Chondrocyte (in vitro differentiated cells): ENCODE measurements around the gene IRF1. TPM values are rescaled to one million over a fixed set of nuclear protein-coding genes. Genes with fewer than 3 reads are reported as not detected.

Experiments used
- DNase-seq: peaks from one replicate; pipeline ENCODE4 v3.0.0; 2021; ENCODE audit warnings: mixed read lengths, low spot score
- H3K27ac Mint-ChIP-seq: one replicate; pipeline ENCODE4 v1.8.0; 2021; ENCODE audit warnings: mild to moderate bottlenecking, moderate library complexity, mixed read lengths; ENCODE audit not compliant: unreplicated experiment
- H3K27me3 Mint-ChIP-seq: 2 replicates; pipeline ENCODE4 v1.8.0; 2021; ENCODE audit warnings: low read depth, mixed read lengths
- H3K36me3 Mint-ChIP-seq: 2 replicates; pipeline ENCODE4 v1.8.0; 2021; ENCODE audit warnings: low read depth, mixed read lengths
- H3K4me1 Mint-ChIP-seq: 2 replicates; pipeline ENCODE4 v1.8.0; 2021; ENCODE audit warnings: low read depth, mild to moderate bottlenecking, mixed read lengths
- H3K4me3 Mint-ChIP-seq: one replicate; pipeline ENCODE4 v1.8.0; 2021; ENCODE audit warnings: mild to moderate bottlenecking, moderate library complexity, mixed read lengths; ENCODE audit not compliant: unreplicated experiment
- H3K9me3 Mint-ChIP-seq: 2 replicates; pipeline ENCODE4 v1.8.0; 2021; ENCODE audit warnings: low read depth, mixed read lengths
- total RNA-seq: library from RNA; stranded (reverse); gene quantifications from 3 replicates; pipeline ENCODE4 v1.2.1, GENCODE V29; 2021
- TF ChIP-seq, protein P1 (sequence below): fragments of 200-600 bp; sonication (generic); IDR thresholded peaks from 2 replicates; pipeline ENCODE4 v1.5.0; 2021; ENCODE audit warnings: antibody characterized with exemption, mild to moderate bottlenecking, moderate library complexity

Gene IRF1
- total RNA-seq, 1 donor from 2014 or later: 16.3 TPM

DNA sequence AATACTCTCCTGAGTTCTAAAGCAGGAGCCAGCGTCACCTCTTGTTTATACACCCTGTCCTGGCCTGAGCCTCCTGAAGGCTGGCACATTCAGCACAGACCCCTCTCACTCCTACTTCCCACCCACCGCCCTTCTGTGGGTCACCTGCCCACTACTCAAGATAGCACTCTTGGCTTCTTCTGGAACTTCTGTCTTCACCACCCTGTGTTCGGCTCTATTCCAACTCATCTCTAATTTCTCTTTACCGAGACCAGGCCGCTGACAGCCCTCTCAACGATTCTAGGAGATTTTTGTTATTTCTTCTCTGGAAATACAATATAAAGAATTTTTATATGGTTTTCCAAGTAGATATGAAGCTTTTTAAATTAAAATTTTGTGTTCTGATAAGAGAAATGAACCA is 57.4 kb downstream of the IRF1 start:
- DNase-seq: no peak
- Mint-ChIP-seq H3K9me3 (no peaks in the 10 kb centered on the region), H3K36me3 (no peaks in the 10 kb centered on the region), H3K27ac (no peak overlapping the region), H3K4me3 (no peak overlapping the region), H3K4me1 (peaks cover 56% of the 10 kb centered on the region), H3K27me3 (no peaks in the 10 kb centered on the region)
- TF ChIP-seq, protein P1, sequence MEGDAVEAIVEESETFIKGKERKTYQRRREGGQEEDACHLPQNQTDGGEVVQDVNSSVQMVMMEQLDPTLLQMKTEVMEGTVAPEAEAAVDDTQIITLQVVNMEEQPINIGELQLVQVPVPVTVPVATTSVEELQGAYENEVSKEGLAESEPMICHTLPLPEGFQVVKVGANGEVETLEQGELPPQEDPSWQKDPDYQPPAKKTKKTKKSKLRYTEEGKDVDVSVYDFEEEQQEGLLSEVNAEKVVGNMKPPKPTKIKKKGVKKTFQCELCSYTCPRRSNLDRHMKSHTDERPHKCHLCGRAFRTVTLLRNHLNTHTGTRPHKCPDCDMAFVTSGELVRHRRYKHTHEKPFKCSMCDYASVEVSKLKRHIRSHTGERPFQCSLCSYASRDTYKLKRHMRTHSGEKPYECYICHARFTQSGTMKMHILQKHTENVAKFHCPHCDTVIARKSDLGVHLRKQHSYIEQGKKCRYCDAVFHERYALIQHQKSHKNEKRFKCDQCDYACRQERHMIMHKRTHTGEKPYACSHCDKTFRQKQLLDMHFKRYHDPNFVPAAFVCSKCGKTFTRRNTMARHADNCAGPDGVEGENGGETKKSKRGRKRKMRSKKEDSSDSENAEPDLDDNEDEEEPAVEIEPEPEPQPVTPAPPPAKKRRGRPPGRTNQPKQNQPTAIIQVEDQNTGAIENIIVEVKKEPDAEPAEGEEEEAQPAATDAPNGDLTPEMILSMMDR: no peak

DNA sequence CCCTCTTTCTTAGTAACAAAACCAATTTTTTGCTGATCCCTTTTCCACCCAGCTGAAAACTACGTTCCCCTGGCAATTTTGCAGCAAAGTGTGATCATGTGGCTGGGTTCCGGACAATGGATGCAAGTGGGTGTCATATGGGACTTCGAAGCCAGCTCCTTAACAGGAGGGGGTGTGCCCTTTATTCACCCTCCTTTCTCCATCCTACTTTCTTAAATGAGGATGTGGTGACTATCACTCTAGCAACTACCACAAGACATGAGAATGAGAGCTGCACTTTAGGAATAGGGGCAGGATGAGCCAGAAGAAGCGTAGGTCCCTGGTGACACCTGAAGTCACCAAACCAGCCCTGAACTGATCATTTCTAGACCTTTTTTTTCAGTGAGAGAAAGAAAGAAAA is 58.9 kb downstream of the IRF1 start:
- no peaks in the 10 kb centered on the region for H3K36me3 Mint-ChIP-seq
- DNase-seq: no peak
- H3K9me3 Mint-ChIP-seq: no peaks in the 10 kb centered on the region
- peaks cover 56% of the 10 kb centered on the region for H3K4me1 Mint-ChIP-seq
- no peak overlapping the region for H3K4me3 Mint-ChIP-seq
- TF ChIP-seq, protein P1: no peak
- no peaks in the 10 kb centered on the region for H3K27me3 Mint-ChIP-seq
- H3K27ac Mint-ChIP-seq: no peak overlapping the region

Other genes with a start within 250 kb of the IRF1 start
- gene PDLIM4, start 233.1 kb downstream of the IRF1 start, total RNA-seq: 55.1 to 97.8 TPM (median 59.2 TPM) in 3 replicates
- 4.2 to 5.4 TPM (median 4.8 TPM) in 3 replicates for gene SLC22A4, start 196.4 kb downstream of the IRF1 start, total RNA-seq
- gene SLC22A5, start 121.1 kb downstream of the IRF1 start, total RNA-seq: 6.1 to 7.1 TPM (median 6.6 TPM) in 3 replicates
- not detected in 3 replicates for gene IL5, start 52.7 kb upstream of the IRF1 start, total RNA-seq
- 27.7 to 30.7 TPM (median 27.8 TPM) in 3 replicates for gene RAD50, start 66.2 kb upstream of the IRF1 start, total RNA-seq
- gene IL13, start 167.4 kb upstream of the IRF1 start, total RNA-seq: not detected in 3 replicates
- not detected in 3 replicates for gene IL4, start 183.2 kb upstream of the IRF1 start, total RNA-seq
- gene KIF3A, start 246.8 kb upstream of the IRF1 start, total RNA-seq: 15.0 to 16.4 TPM (median 16.2 TPM) in 3 replicates